ENCODE measurements around the gene TNRC6C. TPM values are rescaled to one million over a fixed set of nuclear protein-coding genes. Genes with fewer than 3 reads are reported as not detected.
A peak's percentile ranks its signal among the peaks of the same experiment; 100 is the strongest.

Gene TNRC6C, protein sequence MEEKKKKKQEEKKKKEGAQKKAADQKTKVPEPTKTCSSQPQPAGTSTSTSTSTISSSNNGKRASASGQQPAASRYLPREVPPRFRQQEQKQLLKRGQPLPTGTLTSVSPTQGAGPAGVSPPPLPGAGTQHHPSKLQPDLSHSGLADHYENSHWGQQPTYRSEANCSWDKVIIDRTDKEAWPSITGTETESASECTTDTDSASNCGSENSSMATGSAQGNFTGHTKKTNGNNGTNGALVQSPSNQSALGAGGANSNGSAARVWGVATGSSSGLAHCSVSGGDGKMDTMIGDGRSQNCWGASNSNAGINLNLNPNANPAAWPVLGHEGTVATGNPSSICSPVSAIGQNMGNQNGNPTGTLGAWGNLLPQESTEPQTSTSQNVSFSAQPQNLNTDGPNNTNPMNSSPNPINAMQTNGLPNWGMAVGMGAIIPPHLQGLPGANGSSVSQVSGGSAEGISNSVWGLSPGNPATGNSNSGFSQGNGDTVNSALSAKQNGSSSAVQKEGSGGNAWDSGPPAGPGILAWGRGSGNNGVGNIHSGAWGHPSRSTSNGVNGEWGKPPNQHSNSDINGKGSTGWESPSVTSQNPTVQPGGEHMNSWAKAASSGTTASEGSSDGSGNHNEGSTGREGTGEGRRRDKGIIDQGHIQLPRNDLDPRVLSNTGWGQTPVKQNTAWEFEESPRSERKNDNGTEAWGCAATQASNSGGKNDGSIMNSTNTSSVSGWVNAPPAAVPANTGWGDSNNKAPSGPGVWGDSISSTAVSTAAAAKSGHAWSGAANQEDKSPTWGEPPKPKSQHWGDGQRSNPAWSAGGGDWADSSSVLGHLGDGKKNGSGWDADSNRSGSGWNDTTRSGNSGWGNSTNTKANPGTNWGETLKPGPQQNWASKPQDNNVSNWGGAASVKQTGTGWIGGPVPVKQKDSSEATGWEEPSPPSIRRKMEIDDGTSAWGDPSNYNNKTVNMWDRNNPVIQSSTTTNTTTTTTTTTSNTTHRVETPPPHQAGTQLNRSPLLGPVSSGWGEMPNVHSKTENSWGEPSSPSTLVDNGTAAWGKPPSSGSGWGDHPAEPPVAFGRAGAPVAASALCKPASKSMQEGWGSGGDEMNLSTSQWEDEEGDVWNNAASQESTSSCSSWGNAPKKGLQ (N-terminal part only)
- 17.1 TPM for polyA plus RNA-seq (ENCODE audit: insufficient read length)
- long read RNA-seq, donor 1, partial matches to known transcripts: 17 of 17 reads
- long read RNA-seq, donor 1, other reads (novel, unspliced or antisense): 0 of 17 reads
- long read RNA-seq, donor 2, partial matches to known transcripts: 0 of 1 reads
- long read RNA-seq, donor 2, other reads (novel, unspliced or antisense): 0 of 1 reads
- long read RNA-seq, donor 3, partial matches to known transcripts: 0 of 1 reads
- long read RNA-seq, donor 3, other reads (novel, unspliced or antisense): 0 of 1 reads
- long read RNA-seq, donor 4: 0 reads
- long read RNA-seq, donor 5: 0 reads
- long read RNA-seq, donor 6, partial matches to known transcripts: 0 of 1 reads
- long read RNA-seq, donor 6, other reads (novel, unspliced or antisense): 0 of 1 reads
- long read RNA-seq, donor 7, partial matches to known transcripts: 6 of 6 reads
- long read RNA-seq, donor 7, other reads (novel, unspliced or antisense): 0 of 6 reads
- long read RNA-seq, donor 8: 0 reads

- peak; percentile 99 for DNase-seq
Observed at GRCh38 chr17:77957857-77958715, at the start of gene TNRC6C. TSS of gene TNRC6C (plus strand) at chr17:77958703. CDS start at chr17:78004207, 45,504 bp downstream.

DNA sequence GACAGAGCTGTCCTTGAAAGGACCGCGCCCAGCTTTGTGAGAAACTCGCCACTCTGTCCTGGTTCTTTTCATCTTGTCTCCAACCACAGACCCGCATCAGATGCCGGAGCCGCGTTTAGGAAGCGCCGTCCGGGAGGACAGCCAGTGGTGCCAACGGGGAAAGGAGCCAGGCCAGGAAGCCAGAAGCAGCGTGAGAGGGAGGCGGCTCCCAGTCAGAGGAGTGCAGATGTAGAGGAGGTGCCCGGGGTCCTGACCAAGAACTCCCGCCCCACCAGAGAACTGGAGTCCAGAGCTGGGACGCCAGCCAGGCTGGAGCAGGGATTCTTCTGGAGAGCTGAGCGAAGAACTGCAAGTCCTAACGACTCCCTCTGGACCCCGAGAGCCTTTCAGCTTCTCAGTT, 49.3 kb upstream of the TNRC6C start:
- DNase-seq: no peak

DNA sequence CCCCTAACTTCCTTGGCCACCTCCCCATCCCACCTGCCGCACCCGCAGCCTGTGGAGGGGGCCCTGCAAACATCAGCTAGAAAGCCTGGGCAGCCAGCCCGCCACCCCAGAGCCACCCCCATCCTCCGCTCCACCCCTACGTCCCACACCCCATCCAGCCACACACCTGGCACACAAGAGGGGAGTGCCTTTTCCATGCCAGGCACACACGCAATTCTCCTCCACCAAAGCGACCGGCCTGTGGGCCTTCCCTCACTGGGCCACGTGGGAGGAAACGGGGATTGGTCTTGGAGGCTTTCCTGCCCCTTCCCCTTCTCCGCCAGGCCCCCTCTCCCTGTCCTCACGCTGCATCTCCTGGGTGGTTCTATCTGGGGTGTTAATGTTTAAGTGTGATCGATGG, 48.7 kb upstream of the TNRC6C start:
- DNase-seq: no peak

DNA sequence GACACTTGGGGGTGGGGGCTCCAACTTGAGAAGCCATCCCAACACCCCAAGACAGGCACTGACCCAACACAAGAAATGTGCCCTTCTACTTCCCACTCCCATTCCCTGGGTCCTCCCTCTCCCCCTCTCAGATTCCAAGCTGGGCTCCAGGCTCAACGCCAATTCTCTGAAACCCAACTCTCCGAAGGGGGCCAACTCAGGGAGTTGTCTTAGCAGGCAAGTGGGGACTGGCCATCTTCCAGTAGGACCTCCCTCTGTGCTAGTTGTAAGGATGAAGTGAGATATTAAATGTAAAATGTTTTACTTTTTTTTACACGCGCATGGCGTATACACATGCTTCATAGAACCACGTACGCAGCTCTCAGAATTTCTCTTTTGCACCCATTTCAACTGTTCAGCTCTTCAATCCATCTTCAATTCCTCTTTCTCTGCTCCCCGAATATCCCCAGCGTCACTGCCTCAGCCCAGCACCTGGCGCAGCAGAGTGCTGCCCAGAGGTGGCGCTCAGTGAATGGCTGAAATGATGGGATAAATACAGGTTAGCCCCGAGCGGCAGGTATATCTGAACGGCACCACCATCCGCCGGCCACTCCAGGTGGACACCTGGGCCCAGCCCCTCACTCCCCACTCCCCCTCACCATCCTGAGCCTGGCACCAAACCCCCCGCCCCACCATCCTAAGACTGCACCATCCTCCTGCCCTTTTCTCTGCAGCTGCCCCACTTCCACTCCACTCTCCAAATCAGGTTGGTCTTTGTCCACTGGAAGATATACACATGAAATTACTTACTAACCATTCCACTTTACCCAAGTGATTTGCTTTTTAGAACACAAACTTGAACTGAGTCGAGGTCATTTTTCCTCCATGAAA, 43.9 kb upstream of the TNRC6C start:
- DNase-seq: peak; percentile 80

DNA sequence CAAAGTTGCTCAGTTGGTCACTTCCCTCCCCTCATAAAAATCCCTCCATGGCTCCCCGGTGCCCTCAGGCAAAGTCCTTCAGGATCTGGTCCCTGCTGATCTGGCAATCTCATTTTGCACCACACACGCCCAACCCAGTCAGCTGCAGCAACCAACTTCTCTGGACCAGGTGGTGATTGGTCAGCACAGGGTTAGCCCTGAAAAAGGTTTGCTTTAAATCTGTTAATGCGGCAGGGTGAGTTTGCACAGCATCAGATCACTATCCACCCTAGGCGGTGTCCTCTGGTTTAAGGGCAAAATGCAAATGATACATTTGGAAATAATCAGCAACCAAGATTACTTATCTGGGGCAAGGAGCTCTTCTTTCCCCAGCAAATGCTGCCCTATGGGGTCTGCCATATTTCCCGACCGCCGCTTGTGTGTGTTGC, 42.9 kb upstream of the TNRC6C start:
- DNase-seq: no peak

- no peak for DNase-seq
Observed at GRCh38 chr17:77916264-77916663, 42.2 kb upstream of the TNRC6C start.

- DNase-seq: no peak
Observed at GRCh38 chr17:77916703-77917481, 41.6 kb upstream of the TNRC6C start.

- DNase-seq: no peak
Observed at GRCh38 chr17:77919276-77919675, 39.2 kb upstream of the TNRC6C start.

DNA sequence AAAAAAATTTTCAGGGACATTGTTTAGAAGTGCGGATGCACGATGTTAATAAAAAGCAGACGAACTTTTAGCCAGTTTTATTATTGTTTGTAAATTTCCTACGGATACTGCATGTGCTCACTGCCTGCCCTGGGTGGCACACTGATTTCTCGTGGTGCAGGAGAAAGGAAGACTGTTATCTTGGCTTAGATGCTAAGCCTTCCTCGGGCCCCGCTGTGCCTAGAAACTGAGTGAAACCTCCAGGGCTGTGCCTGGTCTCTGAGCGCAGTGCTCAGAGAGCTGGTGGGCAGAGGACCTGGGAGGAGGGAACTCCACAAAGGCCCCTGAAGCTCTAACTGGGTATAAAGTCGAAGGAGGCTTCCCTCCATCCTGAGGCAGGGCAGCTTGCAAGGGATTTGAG, 35.4 kb upstream of the TNRC6C start:
- DNase-seq: no peak

DNA sequence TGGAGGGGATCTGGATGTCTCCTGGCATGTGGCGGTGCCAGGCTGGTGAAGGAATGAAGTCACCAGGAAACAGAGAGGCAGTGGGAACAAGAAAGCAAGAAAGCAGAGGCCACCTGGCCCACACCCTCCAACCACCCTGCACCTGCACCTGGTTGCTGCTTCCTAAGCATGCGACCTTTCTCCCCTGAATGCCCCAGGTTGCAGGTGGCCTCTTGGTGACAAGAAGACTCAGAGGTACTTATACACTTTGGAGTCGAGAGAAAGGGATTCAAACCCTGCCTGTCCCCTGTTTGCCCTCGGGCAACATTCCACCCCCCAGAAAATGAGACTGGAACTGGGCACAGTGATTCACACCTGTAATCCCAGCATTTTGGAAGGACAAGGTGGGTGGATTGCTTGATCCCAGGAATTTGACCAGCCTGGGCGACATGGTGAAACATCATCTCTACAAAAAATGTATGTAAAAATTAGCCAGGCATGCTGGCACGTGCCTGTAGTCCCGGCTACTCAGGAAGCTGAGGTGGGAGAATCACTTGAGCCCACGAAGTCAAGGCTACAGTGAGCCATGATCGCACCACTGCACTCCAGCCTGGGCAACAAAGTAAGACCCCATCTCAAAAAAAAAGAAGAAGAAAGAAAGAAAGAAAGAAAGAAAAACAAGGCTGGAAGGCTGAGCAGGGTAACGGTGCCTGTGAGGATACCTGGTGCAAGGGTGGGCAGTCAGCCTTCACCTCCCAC, 34.6 kb upstream of the TNRC6C start:
- DNase-seq: no peak

GRCh38 chr17:77924757-77925336, 33.7 kb upstream of the TNRC6C start:
- no peak for DNase-seq

GRCh38 chr17:77925831-77926543, 32.5 kb upstream of the TNRC6C start:
- no peak for DNase-seq

GRCh38 chr17:77926981-77927380, 31.5 kb upstream of the TNRC6C start:
- DNase-seq: no peak

GRCh38 chr17:77927777-77928518, 30.6 kb upstream of the TNRC6C start:
- DNase-seq: no peak

- DNase-seq: no peak
Observed at GRCh38 chr17:77928519-77929179, 29.9 kb upstream of the TNRC6C start.

Measured in left kidney (tissue), 8 donors.